Urinary bladder (tissue), 4 donors: Measurements from ENCODE around the gene UBASH3B. TPM values are rescaled to one million over a fixed set of nuclear protein-coding genes. Genes with fewer than 3 reads are reported as not detected.
"Not testable (repeated sequence)": the region's sequence is repeated elsewhere in the genome, so short reads cannot be mapped to it uniquely, and the experiment has no call there.

Experiments
- DNase-seq: peaks from one replicate; pipeline ENCODE4 v3.0.0-alpha.2; 2015; ENCODE audit errors: extremely low spot score
- H3K27ac ChIP-seq: one replicate; pipeline ENCODE4 v1.5.1; 2013; ENCODE audit warnings: low read depth, mild to moderate bottlenecking, moderate library complexity
- H3K36me3 ChIP-seq: one replicate; pipeline ENCODE4 v1.6.1; 2013; ENCODE audit warnings: mild to moderate bottlenecking, moderate library complexity; ENCODE audit not compliant: insufficient read depth
- H3K4me1 ChIP-seq: one replicate; pipeline ENCODE4 v1.6.1; 2013; ENCODE audit warnings: mild to moderate bottlenecking, moderate library complexity; ENCODE audit not compliant: insufficient read depth
- H3K4me3 ChIP-seq: one replicate; pipeline ENCODE4 v1.5.1; 2013; ENCODE audit warnings: low read depth, low read length
- WGBS: extraction: QIAGEN DNeasy Blood & Tissue Kit; methylation state at CpG from one replicate; pipeline ENCODE4 v1.1.7; 2013; 5-methylcytosine and 5-hydroxymethylcytosine counted together
- polyA plus RNA-seq: library from polyadenylated mRNA; stranded (reverse); fragments of 200-250 nt; gene quantifications from one replicate; pipeline ENCODE4 v1.2.3, GENCODE V29; 2013
- small RNA-seq: library from RNA; depleted of rRNA; stranded (forward); fragments of <200 nt; gene quantifications from one replicate; pipeline ENCODE3, GENCODE V24; 2014
- total RNA-seq: library from RNA; depleted of rRNA; stranded (reverse); fragments of >200 nt; gene quantifications from one replicate; pipeline ENCODE4 v1.2.3, GENCODE V29; 2014
- donor health status: healthy with polysubstance abuse.
- donor health status: healthy.

UBASH3B gene
- total and polyA plus RNA-seq, 2 donors = 1.6 to 11.4 TPM

GRCh38 chr11:122863154-122863553, 207.6 kb downstream of the UBASH3B start:
- H3K4me1 ChIP-seq, H3K36me3 ChIP-seq, DNase-seq, H3K4me3 ChIP-seq, H3K27ac ChIP-seq: not testable (repeated sequence)
- 76% methylated on average over 1 of the region's 1 CpG for WGBS

DNA sequence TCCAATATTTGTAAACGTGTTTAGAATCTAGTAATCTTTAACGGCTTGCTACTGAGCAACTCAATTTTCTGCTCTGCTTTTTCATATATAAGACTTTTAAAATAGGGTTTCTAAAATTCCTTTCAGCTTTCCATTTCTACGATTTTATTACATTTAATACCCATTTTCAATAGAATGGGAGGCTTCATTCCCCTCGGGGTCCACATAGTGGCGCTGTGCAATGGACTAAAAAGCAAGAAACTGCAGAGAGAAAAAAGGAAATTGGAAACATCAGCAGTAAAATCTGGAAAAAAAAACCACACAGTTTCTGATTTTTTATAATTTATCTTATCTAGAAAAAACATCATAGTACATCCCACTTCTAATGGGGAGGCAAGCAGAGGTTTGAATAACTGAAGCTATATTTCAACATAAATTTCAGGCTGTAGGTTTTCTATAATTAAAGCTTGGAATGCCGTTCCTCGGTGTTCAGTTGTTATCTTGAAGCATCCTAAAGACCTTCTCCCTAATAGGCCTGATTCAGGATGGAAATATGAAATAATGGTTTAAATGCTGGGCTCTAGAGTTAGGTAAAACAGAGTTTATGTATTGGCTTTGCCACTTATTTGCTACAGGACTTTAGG, 208.3 kb downstream of the UBASH3B start:
- H3K4me1 ChIP-seq = no peaks in the 10 kb centered on the region
- DNase-seq = no peak
- no peaks in the 10 kb centered on the region for H3K36me3 ChIP-seq
- WGBS = 21% methylated on average over 7 of the region's 7 CpGs
- H3K27ac ChIP-seq = no peak overlapping the region
- no peak overlapping the region for H3K4me3 ChIP-seq

Small RNAs within 50 kb of the gene (small RNA-seq; reads per million reads assigned to genes)
- gene RF01210 = not detected

Other genes starting within 250 kb of the UBASH3B start
- gene CRTAM, start 182.8 kb downstream of the UBASH3B start, total RNA-seq = 0.37 TPM
- gene CRTAM, start 182.8 kb downstream of the UBASH3B start, polyA plus RNA-seq = 0.11 TPM
- gene JHY, start 227.0 kb downstream of the UBASH3B start, total RNA-seq = 7.1 TPM
- 2.3 TPM for gene JHY, start 227.0 kb downstream of the UBASH3B start, polyA plus RNA-seq